ENCODE results near the gene FKBP14. TPM values are rescaled to one million over a fixed set of nuclear protein-coding genes. Genes with fewer than 3 reads are reported as not detected.
A peak's percentile ranks its signal among the peaks of the same experiment; 100 is the strongest.

FKBP14 gene
- total RNA-seq (2014; rRNA removed; shearing (Covaris generic)), result 11.8 and 21.4 TPM in 2 replicates
- 10.4 and 12.9 TPM in 2 replicates for polyA plus RNA-seq (2016; fragmentation: Nextera tagmentation; extraction: Ambion mirVana)
- long read RNA-seq, full-length matches to known transcripts, result 9 of 10 reads
- long read RNA-seq, partial matches to known transcripts, result 1 of 10 reads
- long read RNA-seq, other reads (novel, unspliced or antisense), result 0 of 10 reads

- Histone ChIP-seq H4K20me1 (replicated peaks; ENCODE audit: insufficient read depth) (peaks cover 21% of the 10 kb centered on the region), H3K36me3 (ENCODE audit: insufficient read depth) (no peaks in the 10 kb centered on the region), H3K4me2 (peak within 1 kb of the TSS; percentile 88), H3K27me3 (ENCODE audit: insufficient read depth) (no peaks in the 10 kb centered on the region), H3K27ac (ENCODE audit: low read depth) (0 out of 2 replicates have a peak within 1 kb of the TSS, but pooled peaks have one; percentile 9), H3K4me3 (peak within 1 kb of the TSS; percentile 57), H3F3A (replicated peaks; ENCODE audit: low read depth) (no peaks in the 10 kb centered on the region), H3K9me2 (ENCODE audit: insufficient read depth) (no peaks in the 10 kb centered on the region), H3K4me1 (ENCODE audit: insufficient read depth) (peaks cover 34% of the 10 kb centered on the region), H2AFZ (peak within 1 kb of the TSS; percentile 24), H3K79me2 (replicated peaks; ENCODE audit: insufficient read depth) (peaks cover 64% of the 10 kb centered on the region)
- TF ChIP-seq CREB1 (CRISPR knock-in tag; IDR thresholded peaks at IDR 0.05; ENCODE audit: low read depth), result peak; percentile 78
- TF ChIP-seq ZNF331 (CRISPR knock-in tag; IDR thresholded peaks at IDR 0.05; ENCODE audit: low read depth), result no peak
- peak; percentile 66; the same call in 1 of the 2 replicates for TF ChIP-seq ETS1 (IDR thresholded peaks at IDR 0.05)
- TF ChIP-seq STAT1 (IDR thresholded peaks at IDR 0.05; ENCODE audit: unreplicated experiment), result no peak
- TF ChIP-seq POLR2AphosphoS5 (IDR thresholded peaks at IDR 0.05; ENCODE audit: low read depth), result peak; percentile 77
- no peak for TF ChIP-seq NANOG (IDR thresholded peaks at IDR 0.05; ENCODE audit: borderline replicate concordance)
- TF ChIP-seq JUNB (IDR thresholded peaks at IDR 0.05; ENCODE audit: unreplicated experiment), result no peak
- no peak for TF ChIP-seq CTCF (conservative IDR thresholded peaks at IDR 0.05; ENCODE audit: low read depth in 2 of 2)
- peaks cover 5% of the 10 kb centered on the region; the same call in 1 of the 3 replicates for H3K36me3 Mint-ChIP-seq (ENCODE audit: low read depth)
- peak; percentile 100 for DNase-seq (ENCODE audit: low spot score)
- peaks cover 4% of the 10 kb centered on the region for H3K27me3 Mint-ChIP-seq (ENCODE audit: insufficient read depth, low read depth, poor library complexity)
- peak within 1 kb of the TSS; percentile 85 for H3K27ac Mint-ChIP-seq
- H3K9me3 Mint-ChIP-seq, result no peaks in the 10 kb centered on the region
- peak; percentile 83 for ATAC-seq
- no peak within 1 kb of the TSS; the same call in 2 of the 3 replicates for H3K4me3 Mint-ChIP-seq
- H3K4me1 Mint-ChIP-seq, result peaks cover 21% of the 10 kb centered on the region
Observed at GRCh38 chr7:30026229-30027064, at the start of gene FKBP14. Gene FKBP14 (minus strand): TSS chr7:30026702. CDS start chr7:30026508, 194 bp downstream.

GRCh38 chr7:30074422-30075030 lies 48.0 kb upstream of the FKBP14 start:
- H3K36me3 Mint-ChIP-seq (ENCODE audit: low read depth), result peaks cover 12% of the 10 kb centered on the region
- H3K4me1 Mint-ChIP-seq, result peaks cover 14% of the 10 kb centered on the region
- H3K4me3 Mint-ChIP-seq, result no peak overlapping the region
- Histone ChIP-seq H3K9me2 (ENCODE audit: insufficient read depth) (no peaks in the 10 kb centered on the region), H3K36me3 (ENCODE audit: insufficient read depth) (peaks cover 2% of the 10 kb centered on the region; the same call in 1 of the 2 replicates), H3K27ac (ENCODE audit: low read depth) (no peak overlapping the region), H3K4me2 (no peak overlapping the region), H3K4me3 (no peak overlapping the region), H4K20me1 (replicated peaks; ENCODE audit: insufficient read depth) (peaks cover 4% of the 10 kb centered on the region; the same call in 1 of the 2 replicates), H2AFZ (no peak overlapping the region), H3K79me2 (replicated peaks; ENCODE audit: insufficient read depth) (0 out of 2 replicates have a peak, but pooled peaks cover 4% of the 10 kb centered on the region), H3K4me1 (ENCODE audit: insufficient read depth) (peaks cover 11% of the 10 kb centered on the region; the same call in 1 of the 2 replicates), H3F3A (replicated peaks; ENCODE audit: low read depth) (no peaks in the 10 kb centered on the region), H3K27me3 (ENCODE audit: insufficient read depth) (no peaks in the 10 kb centered on the region)
- ATAC-seq (peak; percentile 52; the same call in 2 of the 3 replicates), DNase-seq (ENCODE audit: low spot score) (peak; percentile 79)
- no peak overlapping the region for H3K27ac Mint-ChIP-seq
- no peaks in the 10 kb centered on the region for H3K27me3 Mint-ChIP-seq (ENCODE audit: insufficient read depth, low read depth, poor library complexity)
- H3K9me3 Mint-ChIP-seq, result no peaks in the 10 kb centered on the region
- TF ChIP-seq REST (IDR thresholded peaks at IDR 0.05; ENCODE audit: unreplicated experiment) (no peak), CTCF (conservative IDR thresholded peaks at IDR 0.05; ENCODE audit: low read depth in 2 of 2) (peak; percentile 54 to 68)
